Measurements from ENCODE around the gene CSHL1.

CSHL1 gene

GRCh38 chr17:63939401-63939800, 28.3 kb upstream of the CSHL1 start:
- H2AK5ac ChIP-seq (ENCODE audit: low read length): no peak overlapping the region
- H3K23ac ChIP-seq (ENCODE audit: low read length): no peak overlapping the region
- H4K8ac ChIP-seq (ENCODE audit: low read depth, low read length): no peak overlapping the region
- no peak overlapping the region for H2BK120ac ChIP-seq (ENCODE audit: insufficient read depth, low read length, poor library complexity)
- H2BK12ac ChIP-seq (ENCODE audit: low read length): no peak overlapping the region
- no peak overlapping the region for H3K27ac ChIP-seq (ENCODE audit: low read depth, low read length)
- no peaks in the 10 kb centered on the region for H3K79me2 ChIP-seq (ENCODE audit: control insufficient read depth, insufficient read depth, low read length, poor library complexity)
- no peak overlapping the region for H3K4ac ChIP-seq (ENCODE audit: low read depth, low read length)
- H3K4me2 ChIP-seq (ENCODE audit: low read length): no peak overlapping the region
- no peaks in the 10 kb centered on the region for H3K27me3 ChIP-seq (ENCODE audit: insufficient read depth, low read length)
- H3K36me3 ChIP-seq (ENCODE audit: control insufficient read depth in 1 of 2, insufficient read depth in 2 of 2, low read length in 2 of 2): no peaks in the 10 kb centered on the region
- H4K12ac ChIP-seq (ENCODE audit: low read depth, low read length): no peak overlapping the region
- DNase-seq: no peak
- H2AFZ ChIP-seq (ENCODE audit: insufficient read depth, low read length, poor library complexity): no peak overlapping the region
- WGBS (ENCODE audit: extremely low coverage, insufficient coverage, insufficient read length): no CpG with 5 or more reads among the region's 9 CpGs
- no peaks in the 10 kb centered on the region for H3K4me1 ChIP-seq (ENCODE audit: control insufficient read depth in 1 of 2, insufficient read depth in 2 of 2, low read length in 2 of 2)
- no peak overlapping the region for H2BK5ac ChIP-seq (ENCODE audit: low read depth, low read length, poor library complexity)
- no peaks in the 10 kb centered on the region for H3K79me1 ChIP-seq (ENCODE audit: low read length)
- no peaks in the 10 kb centered on the region for H3K9me3 ChIP-seq (ENCODE audit: insufficient read depth, low read depth, low read length)
- H3K14ac ChIP-seq (ENCODE audit: low read length): no peak overlapping the region
- no peak overlapping the region for H3K18ac ChIP-seq (ENCODE audit: low read length)
- no peak overlapping the region for H4K91ac ChIP-seq (ENCODE audit: low read depth, low read length)
- H3K9ac ChIP-seq (ENCODE audit: low read length): no peak overlapping the region
- H3K4me3 ChIP-seq (ENCODE audit: low read depth, low read length): no peak overlapping the region

GRCh38 chr17:63937920-63938319, 26.9 kb upstream of the CSHL1 start:
- Histone ChIP-seq H2AK5ac (ENCODE audit: low read length) (no peak overlapping the region), H3K27me3 (ENCODE audit: insufficient read depth, low read length) (no peaks in the 10 kb centered on the region), H3K4me2 (ENCODE audit: low read length) (no peak overlapping the region), H3K9ac (ENCODE audit: low read length) (no peak overlapping the region), H3K4me1 (ENCODE audit: control insufficient read depth in 1 of 2, insufficient read depth in 2 of 2, low read length in 2 of 2) (no peaks in the 10 kb centered on the region), H3K9me3 (ENCODE audit: insufficient read depth, low read depth, low read length) (no peaks in the 10 kb centered on the region), H3K4ac (ENCODE audit: low read depth, low read length) (no peak overlapping the region), H3K79me1 (ENCODE audit: low read length) (no peaks in the 10 kb centered on the region), H3K23ac (ENCODE audit: low read length) (no peak overlapping the region), H4K91ac (ENCODE audit: low read depth, low read length) (no peak overlapping the region), H2BK5ac (ENCODE audit: low read depth, low read length, poor library complexity) (no peak overlapping the region), H4K12ac (ENCODE audit: low read depth, low read length) (no peak overlapping the region), H3K36me3 (ENCODE audit: control insufficient read depth in 1 of 2, insufficient read depth in 2 of 2, low read length in 2 of 2) (no peaks in the 10 kb centered on the region), H3K18ac (ENCODE audit: low read length) (no peak overlapping the region), H2AFZ (ENCODE audit: insufficient read depth, low read length, poor library complexity) (no peak overlapping the region), H3K79me2 (ENCODE audit: control insufficient read depth, insufficient read depth, low read length, poor library complexity) (no peaks in the 10 kb centered on the region), H2BK12ac (ENCODE audit: low read length) (no peak overlapping the region), H4K8ac (ENCODE audit: low read depth, low read length) (no peak overlapping the region), H3K14ac (ENCODE audit: low read length) (no peak overlapping the region), H2BK120ac (ENCODE audit: insufficient read depth, low read length, poor library complexity) (no peak overlapping the region), H3K27ac (ENCODE audit: low read depth, low read length) (no peak overlapping the region), H3K4me3 (ENCODE audit: low read depth, low read length) (no peak overlapping the region)
- DNase-seq: no peak
- no CpG with 5 or more reads among the region's 4 CpGs for whole genome bisulfite sequencing (ENCODE audit: extremely low coverage, insufficient coverage, insufficient read length)

GRCh38 chr17:63937319-63937718, 26.3 kb upstream of the CSHL1 start:
- Histone ChIP-seq H3K18ac (ENCODE audit: low read length) (no peak overlapping the region), H4K12ac (ENCODE audit: low read depth, low read length) (no peak overlapping the region), H3K27ac (ENCODE audit: low read depth, low read length) (no peak overlapping the region), H3K4me1 (ENCODE audit: control insufficient read depth in 1 of 2, insufficient read depth in 2 of 2, low read length in 2 of 2) (no peaks in the 10 kb centered on the region), H4K91ac (ENCODE audit: low read depth, low read length) (no peak overlapping the region), H2AK5ac (ENCODE audit: low read length) (no peak overlapping the region), H4K8ac (ENCODE audit: low read depth, low read length) (no peak overlapping the region), H3K79me1 (ENCODE audit: low read length) (no peaks in the 10 kb centered on the region), H2BK120ac (ENCODE audit: insufficient read depth, low read length, poor library complexity) (no peak overlapping the region), H2BK12ac (ENCODE audit: low read length) (no peak overlapping the region), H3K9me3 (ENCODE audit: insufficient read depth, low read depth, low read length) (no peaks in the 10 kb centered on the region), H3K23ac (ENCODE audit: low read length) (no peak overlapping the region), H3K4me2 (ENCODE audit: low read length) (no peak overlapping the region), H2AFZ (ENCODE audit: insufficient read depth, low read length, poor library complexity) (no peak overlapping the region), H3K27me3 (ENCODE audit: insufficient read depth, low read length) (no peaks in the 10 kb centered on the region), H3K4me3 (ENCODE audit: low read depth, low read length) (no peak overlapping the region), H3K14ac (ENCODE audit: low read length) (no peak overlapping the region), H3K9ac (ENCODE audit: low read length) (no peak overlapping the region), H2BK5ac (ENCODE audit: low read depth, low read length, poor library complexity) (no peak overlapping the region), H3K4ac (ENCODE audit: low read depth, low read length) (no peak overlapping the region), H3K36me3 (ENCODE audit: control insufficient read depth in 1 of 2, insufficient read depth in 2 of 2, low read length in 2 of 2) (no peaks in the 10 kb centered on the region), H3K79me2 (ENCODE audit: control insufficient read depth, insufficient read depth, low read length, poor library complexity) (no peaks in the 10 kb centered on the region)
- no CpG with 5 or more reads among the region's 6 CpGs for WGBS (ENCODE audit: extremely low coverage, insufficient coverage, insufficient read length)
- no peak for DNase-seq

- Histone ChIP-seq H4K91ac (ENCODE audit: low read depth, low read length) (no peak overlapping the region), H3K79me2 (ENCODE audit: control insufficient read depth, insufficient read depth, low read length, poor library complexity) (no peaks in the 10 kb centered on the region), H2AK5ac (ENCODE audit: low read length) (no peak overlapping the region), H3K4me2 (ENCODE audit: low read length) (no peak overlapping the region), H3K27ac (ENCODE audit: low read depth, low read length) (no peak overlapping the region), H3K9me3 (ENCODE audit: insufficient read depth, low read depth, low read length) (no peaks in the 10 kb centered on the region), H3K4me3 (ENCODE audit: low read depth, low read length) (no peak overlapping the region), H4K8ac (ENCODE audit: low read depth, low read length) (no peak overlapping the region), H3K18ac (ENCODE audit: low read length) (no peak overlapping the region), H4K12ac (ENCODE audit: low read depth, low read length) (no peak overlapping the region), H2BK5ac (ENCODE audit: low read depth, low read length, poor library complexity) (no peak overlapping the region), H3K4me1 (ENCODE audit: control insufficient read depth in 1 of 2, insufficient read depth in 2 of 2, low read length in 2 of 2) (no peaks in the 10 kb centered on the region), H3K79me1 (ENCODE audit: low read length) (no peaks in the 10 kb centered on the region), H2BK120ac (ENCODE audit: insufficient read depth, low read length, poor library complexity) (no peak overlapping the region), H3K36me3 (ENCODE audit: control insufficient read depth in 1 of 2, insufficient read depth in 2 of 2, low read length in 2 of 2) (no peaks in the 10 kb centered on the region), H3K27me3 (ENCODE audit: insufficient read depth, low read length) (no peaks in the 10 kb centered on the region), H3K14ac (ENCODE audit: low read length) (no peak overlapping the region), H3K9ac (ENCODE audit: low read length) (no peak overlapping the region), H2BK12ac (ENCODE audit: low read length) (no peak overlapping the region), H3K23ac (ENCODE audit: low read length) (no peak overlapping the region), H2AFZ (ENCODE audit: insufficient read depth, low read length, poor library complexity) (no peak overlapping the region), H3K4ac (ENCODE audit: low read depth, low read length) (no peak overlapping the region)
- no peak for DNase-seq
- WGBS (ENCODE audit: extremely low coverage, insufficient coverage, insufficient read length): no CpG with 5 or more reads among the region's 21 CpGs
Measured at GRCh38 chr17:63934183-63935112, 23.4 kb upstream of the CSHL1 start.
